ENCODE measurements around the gene MAPK4. TPM values are rescaled to one million over a fixed set of nuclear protein-coding genes. Genes with fewer than 3 reads are reported as not detected.
A peak's percentile ranks its signal among the peaks of the same experiment; 100 is the strongest.

Gene MAPK4
- total RNA-seq, 1 donor from 2014 or later = 0.11 TPM

GRCh38 chr18:50632895-50633515, 73.1 kb downstream of the MAPK4 start:
- Histone ChIP-seq H3K4me1 (ENCODE audit: insufficient read depth, low read length) (peaks cover 18% of the 10 kb centered on the region), H3K27ac (ENCODE audit: low read depth, low read length) (no peak overlapping the region), H3K36me3 (ENCODE audit: insufficient read depth, low read length) (no peaks in the 10 kb centered on the region), H3K79me2 (ENCODE audit: insufficient read depth, low read length) (no peaks in the 10 kb centered on the region), H3K27me3 (ENCODE audit: insufficient read depth, low read length) (no peaks in the 10 kb centered on the region), H3K9me3 (ENCODE audit: insufficient read depth, low read depth, low read length) (no peaks in the 10 kb centered on the region), H3K4me2 (ENCODE audit: low read length) (peak overlapping the region; percentile 51), H4K20me1 (ENCODE audit: insufficient read depth, low read length) (no peaks in the 10 kb centered on the region), H3K4me3 (ENCODE audit: insufficient read depth, low read depth, low read length) (no peak overlapping the region), H3K9ac (ENCODE audit: low read length) (no peak overlapping the region), H2AFZ (ENCODE audit: low read depth, low read length) (no peak overlapping the region)
- Mint-ChIP-seq H3K36me3 (ENCODE audit: low read depth, unreplicated experiment) (no peaks in the 10 kb centered on the region), H3K4me1 (ENCODE audit: low read depth, unreplicated experiment) (peaks cover 29% of the 10 kb centered on the region), H3K27ac (ENCODE audit: unreplicated experiment) (peak overlapping the region; percentile 94), H3K9me3 (ENCODE audit: unreplicated experiment) (no peaks in the 10 kb centered on the region), H3K4me3 (ENCODE audit: unreplicated experiment) (no peak overlapping the region), H3K27me3 (ENCODE audit: low read depth, unreplicated experiment) (peaks cover 4% of the 10 kb centered on the region)
- DNase-seq (ENCODE audit: low read depth) (no peak), FAIRE-seq (peak; percentile 41)
- no peak for TF ChIP-seq EZH2 (IDR thresholded peaks at IDR 0.05; ENCODE audit: insufficient read depth, low read length)
- TF ChIP-seq, protein P1, sequence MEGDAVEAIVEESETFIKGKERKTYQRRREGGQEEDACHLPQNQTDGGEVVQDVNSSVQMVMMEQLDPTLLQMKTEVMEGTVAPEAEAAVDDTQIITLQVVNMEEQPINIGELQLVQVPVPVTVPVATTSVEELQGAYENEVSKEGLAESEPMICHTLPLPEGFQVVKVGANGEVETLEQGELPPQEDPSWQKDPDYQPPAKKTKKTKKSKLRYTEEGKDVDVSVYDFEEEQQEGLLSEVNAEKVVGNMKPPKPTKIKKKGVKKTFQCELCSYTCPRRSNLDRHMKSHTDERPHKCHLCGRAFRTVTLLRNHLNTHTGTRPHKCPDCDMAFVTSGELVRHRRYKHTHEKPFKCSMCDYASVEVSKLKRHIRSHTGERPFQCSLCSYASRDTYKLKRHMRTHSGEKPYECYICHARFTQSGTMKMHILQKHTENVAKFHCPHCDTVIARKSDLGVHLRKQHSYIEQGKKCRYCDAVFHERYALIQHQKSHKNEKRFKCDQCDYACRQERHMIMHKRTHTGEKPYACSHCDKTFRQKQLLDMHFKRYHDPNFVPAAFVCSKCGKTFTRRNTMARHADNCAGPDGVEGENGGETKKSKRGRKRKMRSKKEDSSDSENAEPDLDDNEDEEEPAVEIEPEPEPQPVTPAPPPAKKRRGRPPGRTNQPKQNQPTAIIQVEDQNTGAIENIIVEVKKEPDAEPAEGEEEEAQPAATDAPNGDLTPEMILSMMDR (IDR thresholded peaks at IDR 0.05; ENCODE audit: insufficient read depth, low read depth, low read length) = no peak

DNA sequence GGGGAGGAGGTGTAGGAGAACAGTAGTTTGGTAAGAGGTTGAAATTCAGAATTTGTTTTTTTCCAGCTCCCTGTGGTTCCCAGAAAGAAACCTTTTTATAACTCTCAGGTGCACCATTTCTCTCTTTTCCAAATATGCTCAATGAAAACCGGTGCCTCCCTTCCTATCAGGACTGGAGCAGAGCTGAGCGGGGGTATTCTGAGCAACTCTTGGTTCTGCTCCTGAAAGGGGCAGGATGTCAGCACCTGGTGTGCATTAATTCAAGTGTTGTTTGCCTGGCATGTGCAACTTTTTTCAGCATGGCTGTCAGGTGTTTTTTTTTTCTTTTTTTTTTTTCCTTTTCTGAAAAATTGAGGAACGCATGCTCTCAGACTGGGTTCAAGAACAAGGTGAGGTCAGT, 74.1 kb downstream of the MAPK4 start:
- Mint-ChIP-seq H3K9me3 (ENCODE audit: unreplicated experiment) (no peaks in the 10 kb centered on the region), H3K36me3 (ENCODE audit: low read depth, unreplicated experiment) (no peaks in the 10 kb centered on the region), H3K4me3 (ENCODE audit: unreplicated experiment) (no peak overlapping the region), H3K27me3 (ENCODE audit: low read depth, unreplicated experiment) (peaks cover 3% of the 10 kb centered on the region), H3K27ac (ENCODE audit: unreplicated experiment) (peak overlapping the region; percentile 94), H3K4me1 (ENCODE audit: low read depth, unreplicated experiment) (peaks cover 29% of the 10 kb centered on the region)
- no peak overlapping the region for H2AFZ ChIP-seq (ENCODE audit: low read depth, low read length)
- peaks cover 18% of the 10 kb centered on the region for H3K4me1 ChIP-seq (ENCODE audit: insufficient read depth, low read length)
- no peak overlapping the region for H3K4me2 ChIP-seq (ENCODE audit: low read length)
- DNase-seq (ENCODE audit: low read depth) (no peak), FAIRE-seq (no peak)
- H3K27ac ChIP-seq (ENCODE audit: low read depth, low read length) = no peak overlapping the region
- H3K9me3 ChIP-seq (ENCODE audit: insufficient read depth, low read depth, low read length) = no peaks in the 10 kb centered on the region
- H3K4me3 ChIP-seq (ENCODE audit: insufficient read depth, low read depth, low read length) = no peak overlapping the region
- H3K36me3 ChIP-seq (ENCODE audit: insufficient read depth, low read length) = no peaks in the 10 kb centered on the region
- no peaks in the 10 kb centered on the region for H4K20me1 ChIP-seq (ENCODE audit: insufficient read depth, low read length)
- no peaks in the 10 kb centered on the region for H3K27me3 ChIP-seq (ENCODE audit: insufficient read depth, low read length)
- H3K79me2 ChIP-seq (ENCODE audit: insufficient read depth, low read length) = no peaks in the 10 kb centered on the region
- no peak for TF ChIP-seq EZH2 (IDR thresholded peaks at IDR 0.05; ENCODE audit: insufficient read depth, low read length)
- TF ChIP-seq, protein P1 (IDR thresholded peaks at IDR 0.05; ENCODE audit: insufficient read depth, low read depth, low read length) = no peak
- no peak overlapping the region for H3K9ac ChIP-seq (ENCODE audit: low read length)

- no peak overlapping the region for H2AFZ ChIP-seq (ENCODE audit: low read depth, low read length)
- H3K9me3 Mint-ChIP-seq (ENCODE audit: unreplicated experiment) = no peaks in the 10 kb centered on the region
- H3K79me2 ChIP-seq (ENCODE audit: insufficient read depth, low read length) = no peaks in the 10 kb centered on the region
- FAIRE-seq (no peak), DNase-seq (ENCODE audit: low read depth) (no peak)
- TF ChIP-seq EZH2 (IDR thresholded peaks at IDR 0.05; ENCODE audit: insufficient read depth, low read length) = no peak
- TF ChIP-seq, protein P1 (IDR thresholded peaks at IDR 0.05; ENCODE audit: insufficient read depth, low read depth, low read length) = no peak
- H3K4me3 Mint-ChIP-seq (ENCODE audit: unreplicated experiment) = no peak overlapping the region
- no peak overlapping the region for H3K9ac ChIP-seq (ENCODE audit: low read length)
- H3K27me3 Mint-ChIP-seq (ENCODE audit: low read depth, unreplicated experiment) = peaks cover 3% of the 10 kb centered on the region
- H3K27ac Mint-ChIP-seq (ENCODE audit: unreplicated experiment) = no peak overlapping the region
- no peaks in the 10 kb centered on the region for H3K27me3 ChIP-seq (ENCODE audit: insufficient read depth, low read length)
- H3K9me3 ChIP-seq (ENCODE audit: insufficient read depth, low read depth, low read length) = no peaks in the 10 kb centered on the region
- no peaks in the 10 kb centered on the region for H4K20me1 ChIP-seq (ENCODE audit: insufficient read depth, low read length)
- H3K4me2 ChIP-seq (ENCODE audit: low read length) = no peak overlapping the region
- peaks cover 21% of the 10 kb centered on the region for H3K4me1 Mint-ChIP-seq (ENCODE audit: low read depth, unreplicated experiment)
- H3K4me3 ChIP-seq (ENCODE audit: insufficient read depth, low read depth, low read length) = no peak overlapping the region
- no peaks in the 10 kb centered on the region for H3K36me3 ChIP-seq (ENCODE audit: insufficient read depth, low read length)
- H3K27ac ChIP-seq (ENCODE audit: low read depth, low read length) = no peak overlapping the region
- no peaks in the 10 kb centered on the region for H3K36me3 Mint-ChIP-seq (ENCODE audit: low read depth, unreplicated experiment)
- peaks cover 18% of the 10 kb centered on the region for H3K4me1 ChIP-seq (ENCODE audit: insufficient read depth, low read length)
These were observed 76.6 kb downstream of the MAPK4 start for GRCh38 chr18:50636366-50637057.
